Measurements from ENCODE around the gene GNLY.

GNLY gene

DNA sequence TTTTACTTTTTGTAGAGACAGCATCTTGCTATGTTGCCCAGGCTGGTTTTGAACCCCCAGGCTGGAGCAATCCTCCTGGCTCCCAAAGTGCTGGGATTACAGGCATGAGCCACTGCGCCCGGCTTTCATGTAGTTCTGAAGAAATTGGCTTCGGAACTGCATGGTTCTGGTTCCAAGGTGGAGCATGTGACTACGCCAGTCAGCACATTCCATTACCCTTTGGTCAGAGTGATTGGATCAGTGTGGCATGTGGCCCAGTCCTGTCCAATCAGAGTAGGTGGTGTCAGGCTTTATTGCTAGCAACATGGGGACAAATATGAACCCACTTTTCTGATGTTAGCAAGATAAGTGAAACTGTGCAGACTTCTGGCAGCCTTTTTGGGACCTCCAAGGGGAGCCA is 43.3 kb downstream of the GNLY start:
- in situ Hi-C loops (cut with HindIII; ENCODE audit: low pct_ligation_motif_present, low sequenced_read_pairs), result no loop called here
- Histone ChIP-seq H3K4me3 (ENCODE audit: low read depth, low read length) (no peak overlapping the region), H3K27me3 (replicated peaks) (no peaks in the 10 kb centered on the region), H3K27ac (no peak overlapping the region), H3K36me3 (replicated peaks) (no peaks in the 10 kb centered on the region)
- DNase-seq, result peak; percentile 79
- no peak for TF ChIP-seq CTCF (IDR thresholded peaks at IDR 0.05; ENCODE audit: low read depth, low read length, missing control alignments)

GRCh38 chr2:85737961-85738360 is 43.8 kb downstream of the GNLY start:
- Histone ChIP-seq H3K4me3 (ENCODE audit: low read depth, low read length) (no peak overlapping the region), H3K36me3 (replicated peaks) (no peaks in the 10 kb centered on the region), H3K27me3 (replicated peaks) (no peaks in the 10 kb centered on the region), H3K27ac (no peak overlapping the region)
- TF ChIP-seq CTCF (IDR thresholded peaks at IDR 0.05; ENCODE audit: low read depth, low read length, missing control alignments), result no peak
- in situ Hi-C loops (cut with HindIII; ENCODE audit: low pct_ligation_motif_present, low sequenced_read_pairs), result no loop called here
- no peak for DNase-seq

GRCh38 chr2:85740193-85740592 is 46.0 kb downstream of the GNLY start:
- no peaks in the 10 kb centered on the region for H3K27me3 ChIP-seq (replicated peaks)
- H3K4me3 ChIP-seq (ENCODE audit: low read depth, low read length), result no peak overlapping the region
- no peak for TF ChIP-seq CTCF (IDR thresholded peaks at IDR 0.05; ENCODE audit: low read depth, low read length, missing control alignments)
- no peaks in the 10 kb centered on the region for H3K36me3 ChIP-seq (replicated peaks)
- H3K27ac ChIP-seq, result no peak overlapping the region
- no peak for DNase-seq
- in situ Hi-C loops (cut with HindIII; ENCODE audit: low pct_ligation_motif_present, low sequenced_read_pairs), result no loop called here

DNA sequence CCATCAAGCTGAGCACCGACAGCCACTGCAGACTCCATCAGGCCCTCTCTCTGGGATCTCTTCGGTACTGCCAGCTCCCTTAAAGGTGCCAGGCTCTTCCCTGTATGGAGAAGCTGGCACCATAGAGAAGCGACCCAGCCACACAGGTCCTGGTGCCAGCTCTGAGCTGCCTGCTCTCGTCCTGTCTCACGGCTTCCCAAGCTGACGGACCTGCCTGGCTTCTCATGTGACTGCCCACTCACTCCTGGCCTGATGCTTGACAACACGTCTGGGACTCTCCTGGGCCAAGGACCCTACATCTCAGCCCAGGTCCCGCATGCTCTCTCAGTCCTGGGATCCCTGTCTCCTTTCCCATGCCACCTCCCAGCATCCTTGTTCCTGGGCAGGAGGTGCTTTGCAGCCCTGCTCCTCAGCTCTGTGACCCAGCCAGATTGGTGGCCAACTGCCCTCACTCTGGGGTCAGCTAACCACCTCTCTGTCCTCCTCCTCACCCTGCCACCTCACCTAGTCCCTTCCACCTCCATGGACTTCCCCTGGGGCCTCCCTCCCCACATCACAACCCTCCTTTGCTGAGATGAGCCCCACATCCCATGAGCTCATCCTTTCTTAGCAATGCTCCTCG is 47.2 kb downstream of the GNLY start:
- Histone ChIP-seq H3K27me3 (replicated peaks) (no peaks in the 10 kb centered on the region), H3K4me3 (ENCODE audit: low read depth, low read length) (no peak overlapping the region), H3K36me3 (replicated peaks) (no peaks in the 10 kb centered on the region), H3K27ac (peak overlapping the region; percentile 90)
- TF ChIP-seq CTCF (IDR thresholded peaks at IDR 0.05; ENCODE audit: low read depth, low read length, missing control alignments), result no peak
- in situ Hi-C loops (cut with HindIII; ENCODE audit: low pct_ligation_motif_present, low sequenced_read_pairs), result no loop called here
- no peak for DNase-seq

- peak; percentile 17 for TF ChIP-seq CTCF (IDR thresholded peaks at IDR 0.05; ENCODE audit: low read depth, low read length, missing control alignments)
- in situ Hi-C loops (cut with HindIII; ENCODE audit: low pct_ligation_motif_present, low sequenced_read_pairs), result no loop called here
- peak overlapping the region; percentile 90 for H3K27ac ChIP-seq
Observed at GRCh38 chr2:85741833-85742455, 47.8 kb downstream of the GNLY start.

More at GRCh38 chr2:85741833-85742455, 47.8 kb downstream of the GNLY start:
- H3K4me3 ChIP-seq (ENCODE audit: low read depth, low read length), result peak overlapping the region; percentile 20
- peak; percentile 89 for DNase-seq
- no peaks in the 10 kb centered on the region for H3K27me3 ChIP-seq (replicated peaks)
- no peaks in the 10 kb centered on the region for H3K36me3 ChIP-seq (replicated peaks)

Data from brain microvascular endothelial cell (primary cell).